ENCODE measurements around the gene TRIP4. TPM values are rescaled to one million over a fixed set of nuclear protein-coding genes. Genes with fewer than 3 reads are reported as not detected.
"Not testable (repeated sequence)": the region's sequence is repeated elsewhere in the genome, so short reads cannot be mapped to it uniquely, and the experiment has no call there.

TRIP4 gene
- total RNA-seq, 1 donor from 2014 or later, result 18.3 TPM

DNA sequence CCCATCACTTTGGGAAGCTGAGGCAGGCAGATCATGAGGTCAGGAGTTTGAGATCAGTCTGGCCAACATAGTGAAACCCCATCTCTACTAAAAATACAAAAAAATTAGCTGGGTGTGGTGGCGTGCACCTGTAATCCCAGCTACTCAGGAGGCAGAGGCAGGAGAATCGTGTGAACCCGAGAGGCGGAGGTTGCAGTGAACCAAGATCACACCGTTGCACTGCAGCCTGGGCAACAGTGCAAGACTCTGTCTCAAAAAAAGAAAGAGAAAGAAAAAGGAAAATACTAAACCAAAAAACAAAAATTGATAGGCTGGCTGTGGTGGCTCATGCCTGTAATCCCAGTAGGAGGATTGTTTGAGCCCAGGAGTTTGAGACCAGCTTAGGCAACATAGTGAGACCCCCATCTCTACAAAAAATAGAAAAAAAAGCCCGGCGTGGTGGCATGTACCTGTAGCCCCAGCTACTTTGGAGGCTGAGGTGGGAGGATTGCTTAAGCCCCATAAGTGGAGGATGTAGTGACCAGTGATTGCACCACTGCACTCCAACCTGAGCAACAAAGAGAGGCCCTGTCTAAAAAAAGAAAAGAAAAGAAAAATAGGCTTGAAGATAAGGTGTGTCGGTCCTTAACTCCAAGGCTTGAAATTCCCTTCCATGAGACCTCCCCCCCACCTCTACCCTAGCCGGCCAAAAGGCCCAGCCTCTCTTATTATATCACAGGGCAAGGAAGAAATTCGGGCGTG, 7.3 kb upstream of the TRIP4 start:
- DNase-seq (ENCODE audit: extremely low read depth, low read depth, low spot score), result not testable (repeated sequence)

DNA sequence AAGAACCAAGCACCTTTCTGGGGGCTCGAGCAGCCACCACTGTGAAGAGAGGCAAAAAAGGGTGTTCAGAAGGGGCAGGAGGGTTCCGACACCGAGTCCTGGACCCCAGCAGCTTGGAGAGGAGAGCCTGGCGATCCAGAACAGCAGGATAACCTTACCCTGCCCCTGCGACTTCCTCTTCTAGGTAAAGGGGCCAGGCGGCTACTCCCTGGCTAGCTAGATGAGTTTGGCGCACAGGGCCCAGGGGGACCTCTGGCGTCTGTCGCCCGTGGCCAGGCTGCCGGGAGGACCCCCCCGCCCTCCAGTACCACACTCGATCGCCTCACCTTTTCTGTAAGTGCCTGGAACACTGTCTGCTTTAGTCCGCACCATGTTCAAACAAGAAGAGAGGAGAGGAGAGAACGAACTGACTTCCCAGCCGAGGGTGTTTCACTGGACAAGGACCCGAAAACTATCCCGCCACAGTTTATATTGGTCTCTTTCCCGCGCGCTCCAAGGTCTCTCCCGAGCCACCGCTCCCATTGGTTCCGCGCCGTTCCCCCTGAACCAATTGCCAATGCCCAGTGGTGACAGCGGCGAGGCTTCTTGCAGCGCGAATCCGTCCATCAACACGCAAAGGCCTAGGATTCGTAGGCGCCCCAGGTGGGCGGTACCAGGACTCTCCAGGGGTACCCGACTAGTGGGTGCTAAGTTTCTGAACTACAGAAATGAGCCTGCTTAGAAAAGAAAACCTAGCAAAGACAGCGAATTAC, 6.5 kb upstream of the TRIP4 start, which contains the start of gene PCLAF:
Gene PCLAF (minus strand): TSS at position 442 of the 752 bp plus-strand sequence. CDS start 70 bp downstream, at position 372.
- peak; percentile 64 for DNase-seq (ENCODE audit: extremely low read depth, low read depth, low spot score)

DNA sequence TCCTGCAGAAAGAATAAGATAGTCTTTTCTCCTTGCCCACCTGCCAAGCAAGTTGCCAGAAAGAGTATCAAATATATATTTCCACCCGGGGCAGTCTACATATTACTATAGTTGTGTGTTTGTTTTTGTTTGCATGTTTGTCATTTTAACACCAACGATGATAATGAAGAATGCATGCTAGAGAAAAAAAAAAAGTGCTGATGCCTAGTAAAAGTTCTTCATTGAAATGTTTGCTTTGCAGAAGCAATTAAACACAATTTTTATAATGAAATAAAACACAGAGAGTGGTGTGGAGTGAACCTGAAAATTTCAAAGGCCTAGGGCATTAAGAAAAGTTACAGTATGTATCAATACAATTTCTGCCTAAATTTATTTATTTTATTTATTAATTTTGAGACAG, 3.9 kb upstream of the TRIP4 start:
- DNase-seq (ENCODE audit: extremely low read depth, low read depth, low spot score), result no peak

DNA sequence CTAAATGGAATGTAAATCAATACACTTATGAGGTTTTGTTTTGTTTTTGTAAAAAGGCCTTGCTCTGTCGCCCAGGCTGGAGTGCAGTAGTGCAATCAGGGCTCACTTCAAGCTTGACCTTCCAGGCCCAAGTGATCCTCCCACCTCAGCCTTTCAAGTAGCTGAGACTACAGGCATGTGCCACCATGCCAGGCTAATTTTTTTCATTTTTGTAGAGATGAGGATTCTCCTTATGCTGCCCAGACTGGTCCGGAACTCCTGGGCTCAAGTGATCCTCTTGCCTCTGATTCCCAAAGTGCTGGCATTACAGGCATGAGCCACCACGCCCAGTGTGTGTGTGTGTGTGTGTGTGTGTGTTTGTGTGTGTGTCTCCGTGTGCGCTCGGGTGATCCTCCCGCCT, 1.3 kb upstream of the TRIP4 start:
- DNase-seq (ENCODE audit: extremely low read depth, low read depth, low spot score), result no peak

DNA sequence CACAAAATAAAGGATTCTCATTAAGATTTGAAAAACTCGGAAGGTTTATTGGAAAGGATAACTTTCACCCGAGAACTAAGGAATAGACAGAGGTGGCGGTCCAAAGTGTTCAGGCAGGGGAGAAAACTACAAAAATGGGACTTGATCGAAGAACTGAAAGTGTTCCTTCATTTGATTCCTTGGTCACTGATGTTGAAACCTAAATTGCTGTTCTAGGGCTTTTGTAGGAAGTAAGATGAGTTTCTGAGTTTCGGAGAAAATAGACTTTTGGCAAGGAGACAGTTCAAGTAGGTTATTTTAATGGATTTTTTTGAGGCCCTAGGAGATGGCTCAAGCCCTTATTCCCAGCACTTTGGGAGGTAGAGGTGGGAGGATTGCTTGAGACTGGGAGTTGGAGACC, 1.4 kb downstream of the TRIP4 start:
- DNase-seq (ENCODE audit: extremely low read depth, low read depth, low spot score), result no peak

DNA sequence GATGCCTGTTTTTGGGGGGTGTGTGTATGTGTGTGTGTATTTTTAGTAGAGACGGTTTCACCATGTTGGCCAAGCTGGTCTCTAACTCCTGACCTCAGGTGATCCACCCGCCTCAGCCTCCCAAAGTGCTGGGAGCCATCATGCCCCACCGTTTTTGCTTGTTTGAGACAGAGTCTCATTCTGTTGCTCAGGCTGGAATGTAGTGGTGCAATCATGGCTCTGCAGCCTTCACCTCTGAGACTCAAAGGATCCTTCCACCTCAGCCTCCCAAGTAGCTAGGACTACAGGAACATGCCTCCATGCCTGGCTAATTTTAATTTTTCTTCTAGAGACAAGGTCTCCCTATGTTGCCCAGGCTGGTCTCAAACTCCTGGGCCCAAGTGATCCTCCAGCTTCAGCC, 4.8 kb downstream of the TRIP4 start:
- DNase-seq (ENCODE audit: extremely low read depth, low read depth, low spot score), result not testable (repeated sequence)

DNA sequence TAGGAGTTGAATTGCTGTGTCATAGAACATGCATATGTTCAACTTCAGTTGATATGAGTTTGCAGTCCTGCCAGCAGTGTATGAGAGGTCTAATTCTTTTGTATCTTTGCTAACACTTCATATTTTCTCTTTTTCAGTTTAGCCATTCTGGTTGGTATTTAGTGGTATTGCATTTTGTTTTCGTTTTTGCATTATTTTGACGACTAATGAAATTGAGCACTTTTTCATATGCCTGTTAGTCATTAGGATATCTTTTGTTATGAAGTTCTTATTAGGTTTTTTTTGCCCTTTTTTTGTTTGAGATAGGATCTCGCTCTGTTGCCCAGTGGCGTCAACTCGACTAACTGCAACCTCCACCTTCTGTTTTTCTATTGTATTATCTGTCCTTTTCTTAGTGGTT, 9.2 kb downstream of the TRIP4 start:
- no peak for DNase-seq (ENCODE audit: extremely low read depth, low read depth, low spot score)

DNA sequence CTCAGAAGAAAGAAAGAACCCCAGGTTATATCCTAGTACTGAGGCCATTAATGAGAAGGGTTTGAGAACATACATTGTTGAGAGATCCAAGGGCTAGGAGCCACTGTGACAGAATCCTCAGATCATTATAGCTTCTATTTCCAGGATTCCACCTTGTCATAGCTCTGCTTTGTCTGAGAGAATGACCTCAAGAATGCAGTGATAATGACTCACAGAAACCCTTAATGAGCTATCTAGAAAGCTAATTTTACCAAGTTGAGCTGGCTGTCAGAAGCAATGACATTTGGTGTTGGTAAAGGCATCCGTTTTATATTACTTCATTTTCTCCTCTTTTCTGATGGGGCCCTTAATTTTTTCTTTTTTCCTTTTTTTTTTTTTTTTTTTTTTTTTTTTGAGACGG, 10.9 kb downstream of the TRIP4 start:
- no peak for DNase-seq (ENCODE audit: extremely low read depth, low read depth, low spot score)

DNA sequence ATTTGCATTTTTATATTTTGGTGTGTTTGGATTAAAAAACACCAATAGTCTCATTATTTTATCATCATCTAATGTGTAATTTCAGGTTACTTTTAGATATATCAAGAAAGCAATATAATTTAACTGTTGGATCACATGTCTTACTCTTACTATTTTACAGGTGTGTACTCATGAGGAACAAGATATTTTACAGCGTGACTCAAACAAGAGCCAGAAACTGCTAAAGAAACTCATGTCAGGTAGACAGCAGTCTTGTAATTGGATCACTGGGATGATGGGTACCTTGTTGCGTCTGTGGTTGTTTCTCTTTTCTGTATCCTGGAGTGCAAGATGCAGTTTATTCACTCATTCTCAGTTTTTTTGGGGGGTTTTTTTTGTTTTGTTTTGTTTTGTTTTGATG, 12.9 kb downstream of the TRIP4 start:
- no peak for DNase-seq (ENCODE audit: extremely low read depth, low read depth, low spot score)

DNA sequence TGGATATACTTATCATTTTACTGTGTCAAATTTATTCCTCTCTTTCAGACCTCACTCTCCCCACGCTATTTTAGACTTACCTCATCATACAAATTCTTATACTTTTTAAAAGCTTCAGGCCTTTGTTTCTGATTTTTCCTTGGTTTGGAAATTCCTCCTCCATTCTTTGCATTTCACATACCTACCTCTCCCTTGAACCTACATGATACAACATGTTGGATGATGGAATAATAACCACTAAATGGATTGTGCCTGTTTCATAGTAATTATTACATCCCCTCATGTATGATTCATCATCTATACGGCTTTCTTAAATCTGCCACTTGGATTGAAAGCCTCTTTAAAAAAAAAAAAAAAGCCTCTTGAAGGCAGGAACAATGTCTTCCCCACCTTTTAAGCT, 24.6 kb downstream of the TRIP4 start:
- DNase-seq (ENCODE audit: extremely low read depth, low read depth, low spot score), result no peak

DNA sequence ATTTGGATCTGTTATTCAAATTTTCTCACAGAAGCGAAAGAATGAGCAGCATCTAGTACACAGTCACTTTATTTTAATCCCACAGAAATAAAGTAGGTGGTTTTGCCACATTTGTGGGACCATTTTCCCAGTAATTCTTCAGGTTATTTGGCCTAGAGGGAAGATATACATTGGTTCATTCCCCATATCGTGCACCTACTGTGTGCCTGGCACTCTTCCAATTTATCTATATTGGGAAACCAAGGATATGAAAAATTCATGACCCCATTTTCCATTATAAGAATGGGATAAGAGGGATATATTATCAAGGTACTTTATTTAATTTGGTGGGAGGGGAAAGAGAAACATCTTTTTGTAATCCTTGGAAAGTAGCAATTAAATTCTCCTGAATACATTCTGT, 35.1 kb downstream of the TRIP4 start:
- no peak for DNase-seq (ENCODE audit: extremely low read depth, low read depth, low spot score)

DNA sequence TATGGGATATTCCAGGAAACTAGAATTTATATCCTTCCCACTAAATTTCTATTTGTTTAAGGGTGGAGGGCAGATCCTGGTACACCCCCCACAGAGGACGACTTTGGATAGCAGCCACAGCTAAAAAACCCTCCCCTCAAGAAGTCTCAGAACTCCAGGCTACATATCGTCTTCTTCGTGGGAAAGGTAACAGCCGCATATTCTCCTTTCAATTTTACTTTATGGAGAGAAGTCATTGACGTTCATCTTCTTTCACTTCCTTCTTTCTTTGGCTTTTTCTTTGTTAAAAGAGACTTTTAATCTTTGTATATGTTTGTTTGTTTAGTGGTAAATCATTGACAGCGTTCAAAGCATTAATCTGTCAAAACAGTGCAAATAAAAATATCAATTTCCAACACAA, 36.3 kb downstream of the TRIP4 start:
- DNase-seq (ENCODE audit: extremely low read depth, low read depth, low spot score), result no peak

DNA sequence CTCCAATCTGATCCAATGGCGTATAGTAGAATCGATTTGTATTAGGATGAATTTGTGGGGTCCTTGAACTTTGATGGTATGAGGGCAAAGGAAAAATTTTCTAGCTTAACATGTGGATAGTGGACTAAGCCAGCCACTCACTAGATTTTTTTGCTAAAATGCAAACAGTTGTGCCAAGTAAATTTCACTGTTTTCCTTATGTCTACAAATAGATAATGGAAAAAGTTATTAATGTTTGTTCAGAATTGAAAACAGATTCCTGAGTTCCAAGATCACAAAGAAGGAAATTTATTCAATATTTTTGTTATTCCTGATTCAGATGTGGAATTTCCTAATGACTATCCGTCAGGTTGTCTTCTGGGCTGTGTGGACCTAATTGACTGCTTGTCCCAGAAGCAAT, 37.6 kb downstream of the TRIP4 start:
- DNase-seq (ENCODE audit: extremely low read depth, low read depth, low spot score), result no peak

DNA sequence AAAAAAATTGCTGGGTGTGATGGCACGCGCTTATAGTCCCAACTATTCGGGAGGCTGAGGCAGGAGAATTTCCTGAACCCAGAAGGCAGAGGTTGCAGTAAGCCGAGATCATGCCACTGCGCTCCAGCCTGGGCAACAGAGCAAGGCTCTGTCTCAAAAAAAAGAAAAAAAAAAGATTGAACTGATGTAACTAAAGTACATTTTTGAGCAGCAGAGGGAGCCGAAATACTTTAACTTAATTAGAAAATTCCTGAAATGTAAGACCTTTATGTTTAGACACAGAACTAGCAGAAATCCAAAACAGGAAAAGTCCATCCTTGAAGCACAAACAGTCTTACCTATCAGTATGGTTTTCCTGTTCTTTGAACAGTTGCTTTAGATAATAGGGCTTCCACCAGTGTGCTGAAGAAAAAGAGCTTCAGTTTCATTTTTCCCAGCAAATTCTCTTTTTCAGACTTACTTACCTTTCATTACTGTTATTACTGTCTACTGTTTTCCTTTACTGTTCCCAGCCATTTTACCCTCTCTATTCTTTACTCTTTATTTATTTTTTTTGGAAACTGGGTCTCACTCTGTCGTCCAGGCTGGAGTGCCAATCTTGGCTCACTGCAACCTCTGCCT, 39.3 kb downstream of the TRIP4 start:
- DNase-seq (ENCODE audit: extremely low read depth, low read depth, low spot score), result no peak

DNA sequence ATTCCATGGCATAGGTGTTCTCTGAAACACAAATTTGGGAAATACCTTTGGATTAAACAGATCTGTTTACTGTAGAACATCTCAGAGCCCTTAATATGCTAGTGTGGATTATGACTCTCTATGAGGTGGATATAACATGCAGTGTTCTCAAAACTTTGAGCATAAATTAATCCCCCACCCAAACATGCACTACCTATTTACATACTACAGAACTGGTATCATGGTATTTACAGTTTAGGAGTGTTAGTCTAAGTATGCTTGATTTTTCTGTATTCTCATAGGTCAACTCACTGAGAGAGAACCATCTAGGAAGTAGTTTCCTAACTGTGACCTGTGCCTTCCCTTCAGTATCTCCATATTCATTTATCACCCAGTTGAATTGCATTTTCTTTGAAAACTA, 41.8 kb downstream of the TRIP4 start:
- no peak for DNase-seq (ENCODE audit: extremely low read depth, low read depth, low spot score)

DNA sequence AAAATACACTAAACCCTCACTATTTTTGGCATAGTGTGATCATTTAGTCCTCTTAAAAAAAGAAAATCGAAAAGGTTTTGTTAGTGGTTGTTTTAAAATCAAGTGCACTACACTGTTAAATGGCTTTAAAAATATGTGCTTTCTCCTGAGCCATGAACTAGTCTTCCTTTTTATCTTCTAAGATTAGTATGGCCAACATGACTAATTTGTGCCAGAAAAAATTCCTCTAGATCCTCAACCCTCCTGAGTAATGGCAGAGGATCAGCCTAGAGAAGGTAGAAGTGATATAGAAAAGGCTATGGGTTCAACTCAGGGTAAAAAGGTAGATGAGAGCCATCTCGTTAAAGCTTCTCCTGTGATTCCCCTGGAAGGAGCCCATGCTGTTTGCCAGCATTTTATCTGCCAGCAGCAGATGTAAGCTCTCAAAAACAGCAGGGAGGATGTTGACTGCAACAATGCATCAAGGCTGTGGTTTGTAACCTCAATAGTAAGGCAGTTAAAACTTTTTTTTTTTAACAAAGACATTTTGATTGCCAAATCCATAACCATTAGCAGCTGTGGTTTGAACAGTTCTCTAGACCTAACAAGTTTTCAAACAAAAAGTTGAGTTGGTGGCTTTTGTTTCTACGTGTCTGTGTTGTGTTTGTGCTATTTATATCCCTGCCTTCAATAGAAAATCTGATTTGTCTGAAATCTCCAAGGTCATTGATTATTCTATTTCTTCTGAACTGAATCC, 42.5 kb downstream of the TRIP4 start:
- no peak for DNase-seq (ENCODE audit: extremely low read depth, low read depth, low spot score)

DNA sequence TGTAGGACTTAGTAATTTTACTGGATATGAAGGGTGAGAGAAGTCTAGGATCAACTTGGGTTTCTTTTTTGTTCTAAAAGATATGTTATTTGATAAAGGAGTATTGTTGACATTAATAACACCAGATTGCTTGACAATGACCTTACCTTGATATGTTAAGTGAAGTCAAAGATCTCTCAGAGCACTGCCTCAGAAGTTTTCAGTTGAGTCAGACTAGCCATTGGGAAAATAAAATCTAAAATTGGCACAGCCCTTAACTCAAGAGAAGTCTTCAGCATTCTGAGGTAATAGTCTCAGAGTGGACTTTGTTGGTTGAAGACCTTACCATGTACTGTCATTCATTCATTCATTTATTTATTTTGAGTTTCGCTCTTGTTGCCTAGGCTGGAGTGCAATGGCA, 50.3 kb downstream of the TRIP4 start:
- DNase-seq (ENCODE audit: extremely low read depth, low read depth, low spot score), result no peak

DNA sequence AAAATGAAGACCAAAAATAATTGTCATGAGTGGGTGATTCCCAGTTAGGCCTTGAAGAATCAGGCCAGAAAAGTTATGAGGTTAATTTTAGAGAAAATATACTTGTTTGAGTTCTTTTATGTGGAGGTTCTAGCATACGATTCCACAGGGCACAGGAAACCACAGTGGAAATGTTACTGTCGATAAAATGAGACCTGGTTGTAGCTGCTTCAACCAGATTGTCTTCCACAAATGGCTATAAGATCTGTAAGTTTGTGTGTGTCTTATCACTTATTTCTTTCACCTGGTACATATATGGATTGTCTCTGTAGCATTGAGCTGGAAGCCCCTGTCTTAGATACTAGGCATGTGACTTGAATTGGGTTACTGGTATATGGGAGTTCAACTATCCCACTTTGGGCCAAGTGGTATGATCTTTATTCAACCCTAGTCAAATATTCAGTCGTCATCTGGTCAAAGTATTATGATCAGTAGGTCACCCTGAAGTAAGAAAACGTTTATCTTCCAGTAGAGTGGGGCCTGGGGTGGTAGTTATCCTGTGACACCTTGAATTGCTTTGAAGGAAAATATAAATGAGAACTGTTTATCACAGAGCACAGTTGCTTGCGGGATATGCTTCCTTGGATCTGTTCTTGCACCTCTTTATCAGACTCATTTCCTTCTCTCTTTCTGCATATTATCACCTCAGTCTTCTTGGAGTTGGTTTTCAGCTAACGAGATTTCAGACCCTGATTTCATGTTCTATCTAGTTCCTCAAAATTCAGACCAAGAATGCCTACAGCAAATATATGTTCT, 51.2 kb downstream of the TRIP4 start:
- DNase-seq (ENCODE audit: extremely low read depth, low read depth, low spot score), result no peak

DNA sequence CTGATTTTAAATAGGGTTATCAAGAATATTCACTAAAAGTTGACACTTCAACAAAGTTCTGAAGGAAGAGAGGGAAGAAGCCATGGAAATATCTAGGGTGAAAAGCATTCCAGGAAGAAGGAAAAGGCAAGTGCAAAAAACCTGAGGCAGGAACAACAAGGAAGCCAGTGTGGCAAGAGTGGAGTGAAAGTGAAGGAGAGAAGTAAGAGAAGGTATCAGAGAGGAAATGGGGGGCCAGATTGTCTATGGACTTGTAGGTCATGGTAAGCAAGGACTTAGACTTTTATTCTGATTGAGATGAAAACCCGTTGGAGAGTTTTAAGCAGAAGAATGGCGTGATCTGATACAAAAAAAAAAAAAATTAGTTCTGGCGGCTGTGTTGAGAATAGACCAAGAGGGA, 54.2 kb downstream of the TRIP4 start:
- DNase-seq (ENCODE audit: extremely low read depth, low read depth, low spot score), result no peak

DNA sequence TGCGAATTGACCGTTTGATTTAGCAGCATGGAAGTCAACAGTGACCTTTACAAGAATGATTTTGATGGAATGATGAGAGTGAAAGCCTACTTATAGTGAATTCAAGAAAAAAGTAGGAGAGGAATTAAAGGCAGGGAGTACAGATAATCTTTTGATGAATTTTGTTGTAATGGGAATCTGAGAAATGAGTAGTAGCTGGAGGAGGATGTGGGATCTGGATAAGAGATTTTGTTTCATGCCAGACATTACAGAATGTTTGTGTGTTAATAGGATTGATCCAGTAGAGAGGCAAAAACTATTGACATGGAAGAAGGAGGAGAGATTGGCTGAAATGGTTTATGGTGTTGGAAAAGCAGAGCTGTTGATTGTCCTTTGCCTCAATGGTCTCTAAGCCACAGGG, 55.4 kb downstream of the TRIP4 start:
- DNase-seq (ENCODE audit: extremely low read depth, low read depth, low spot score), result no peak

Measured in glomerular endothelial cell (primary cell).